GM08714 (cell line): ENCODE results near the gene SUPT3H.
"Not testable (repeated sequence)": the region's sequence is repeated elsewhere in the genome, so short reads cannot be mapped to it uniquely, and the experiment has no call there.

Experiments
- H3K4me3 ChIP-seq: fragments of 200-500 bp; sonication (Bioruptor generic); 2 replicates; pipeline ENCODE4 v1.5.1; 2014; ENCODE audit warnings: mild to moderate bottlenecking, low read length, inconsistent platforms
- ZNF274 ChIP-seq: IDR thresholded peaks from 2 replicates; pipeline ENCODE4 v1.6.1; 2012; ENCODE audit warnings: mild to moderate bottlenecking, low read depth, low read length

Gene SUPT3H

GRCh38 chr6:45169815-45170214, 207.9 kb downstream of the SUPT3H start:
- no peak overlapping the region for H3K4me3 ChIP-seq

GRCh38 chr6:45163952-45164766, 213.6 kb downstream of the SUPT3H start:
- H3K4me3 ChIP-seq, result no peak overlapping the region
- TF ChIP-seq ZNF274, result no peak

More at GRCh38 chr6:45169815-45170214, 207.9 kb downstream of the SUPT3H start:
- TF ChIP-seq ZNF274, result no peak

- no peak for TF ChIP-seq ZNF274
- H3K4me3 ChIP-seq, result no peak overlapping the region
Observed at GRCh38 chr6:45160305-45160704, 217.4 kb downstream of the SUPT3H start.

- no peak overlapping the region for H3K4me3 ChIP-seq
- no peak for TF ChIP-seq ZNF274
Observed at GRCh38 chr6:45156075-45156474, 221.7 kb downstream of the SUPT3H start.

GRCh38 chr6:45155341-45155894, 222.3 kb downstream of the SUPT3H start:
- TF ChIP-seq ZNF274, result no peak
- no peak overlapping the region for H3K4me3 ChIP-seq

- H3K4me3 ChIP-seq, result no peak overlapping the region
- TF ChIP-seq ZNF274, result no peak
Observed at GRCh38 chr6:45154679-45155078, 223.1 kb downstream of the SUPT3H start.

GRCh38 chr6:45148711-45149341, 228.9 kb downstream of the SUPT3H start:
- no peak for TF ChIP-seq ZNF274
- no peak overlapping the region for H3K4me3 ChIP-seq

GRCh38 chr6:45148278-45148677, 229.5 kb downstream of the SUPT3H start:
- H3K4me3 ChIP-seq, result no peak overlapping the region

GRCh38 chr6:45145658-45146057, 232.1 kb downstream of the SUPT3H start:
- H3K4me3 ChIP-seq, result not testable (repeated sequence)

More at GRCh38 chr6:45148278-45148677, 229.5 kb downstream of the SUPT3H start:
- TF ChIP-seq ZNF274, result no peak

- no peak overlapping the region for H3K4me3 ChIP-seq
- TF ChIP-seq ZNF274, result no peak
Observed at GRCh38 chr6:45138765-45139164, 239.0 kb downstream of the SUPT3H start.

GRCh38 chr6:45136495-45136894, 241.2 kb downstream of the SUPT3H start:
- H3K4me3 ChIP-seq, result no peak overlapping the region
- TF ChIP-seq ZNF274, result no peak

GRCh38 chr6:45132658-45133294, 245.0 kb downstream of the SUPT3H start:
- no peak overlapping the region for H3K4me3 ChIP-seq

GRCh38 chr6:45132059-45132458, 245.7 kb downstream of the SUPT3H start:
- no peak overlapping the region for H3K4me3 ChIP-seq
- TF ChIP-seq ZNF274, result no peak

More at GRCh38 chr6:45132658-45133294, 245.0 kb downstream of the SUPT3H start:
- no peak for TF ChIP-seq ZNF274

GRCh38 chr6:45129051-45129450, 248.7 kb downstream of the SUPT3H start:
- no peak overlapping the region for H3K4me3 ChIP-seq
- TF ChIP-seq ZNF274, result no peak

GRCh38 chr6:45127185-45127584, 250.5 kb downstream of the SUPT3H start:
- TF ChIP-seq ZNF274, result no peak
- no peak overlapping the region for H3K4me3 ChIP-seq

GRCh38 chr6:45126033-45126432, 251.7 kb downstream of the SUPT3H start:
- no peak overlapping the region for H3K4me3 ChIP-seq
- no peak for TF ChIP-seq ZNF274
